Medulla oblongata (tissue), 1 donor: Measurements from ENCODE around the gene PLPP4.

Experiments
- DNase-seq: peaks from one replicate; pipeline ENCODE4 v3.0.0-alpha.2; 2015; ENCODE audit errors: extremely low spot score

Gene PLPP4

DNA sequence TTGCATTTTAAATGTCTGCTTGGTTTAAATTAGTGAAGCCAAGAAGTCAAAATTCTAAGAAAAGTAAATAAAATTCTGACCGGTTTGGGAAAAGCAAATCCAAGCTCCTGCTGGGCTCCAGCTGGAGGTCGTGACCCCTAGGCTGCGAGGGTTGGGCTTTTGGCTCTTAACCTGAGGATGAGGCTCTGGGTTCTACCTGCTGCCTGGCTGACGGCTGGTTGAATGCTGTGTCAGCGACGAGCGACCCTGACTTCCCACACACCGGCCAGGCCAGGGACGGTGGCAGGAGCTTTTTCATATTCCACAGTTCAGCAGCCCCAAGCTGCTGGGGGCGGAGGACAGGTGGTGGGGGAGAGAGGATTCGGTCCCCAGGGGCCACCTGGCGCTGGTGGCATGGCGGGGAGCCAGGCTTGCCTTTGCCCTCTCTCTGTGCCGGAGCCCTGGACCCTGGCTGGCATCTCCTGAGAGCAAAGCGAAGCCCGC lies 843 bp upstream of the PLPP4 start:
- DNase-seq: no peak

DNA sequence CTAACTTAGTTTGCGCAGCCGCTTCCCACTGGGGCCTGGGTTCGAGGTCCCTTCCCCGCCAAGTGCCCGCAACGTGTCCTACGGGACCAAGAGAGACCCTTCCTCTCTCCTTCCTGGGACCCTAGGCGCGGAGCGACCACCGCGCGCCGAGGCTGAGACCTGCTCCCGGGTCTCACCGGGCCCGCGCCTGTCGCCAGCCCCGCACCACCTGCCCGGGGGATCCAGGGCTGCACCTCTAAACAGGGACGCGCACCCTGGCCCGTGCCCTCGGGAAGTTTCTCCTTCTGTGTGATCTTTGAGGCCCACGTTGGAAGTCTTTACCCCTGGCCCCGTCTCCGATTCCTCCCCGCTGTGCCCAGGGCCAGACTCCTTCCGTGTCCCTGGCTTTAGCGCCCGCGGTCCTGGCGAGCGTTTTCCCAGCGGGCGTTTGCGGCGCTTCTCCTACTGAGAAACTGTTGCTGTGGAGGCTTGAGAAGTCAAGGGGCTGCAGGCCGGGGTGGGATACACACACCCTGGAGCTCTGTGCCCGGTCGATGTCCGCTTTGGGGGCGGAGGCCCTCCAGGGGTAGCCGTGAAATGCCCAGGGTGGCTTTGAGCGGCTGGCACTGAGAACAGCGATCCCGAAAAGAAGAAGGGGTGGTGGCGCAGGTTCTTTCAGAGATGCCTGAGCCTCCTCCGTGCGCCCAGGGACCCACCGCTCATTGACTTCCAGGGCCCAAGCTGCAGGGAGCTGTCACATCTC lies 575 bp downstream of the PLPP4 start:
- DNase-seq: no peak

DNA sequence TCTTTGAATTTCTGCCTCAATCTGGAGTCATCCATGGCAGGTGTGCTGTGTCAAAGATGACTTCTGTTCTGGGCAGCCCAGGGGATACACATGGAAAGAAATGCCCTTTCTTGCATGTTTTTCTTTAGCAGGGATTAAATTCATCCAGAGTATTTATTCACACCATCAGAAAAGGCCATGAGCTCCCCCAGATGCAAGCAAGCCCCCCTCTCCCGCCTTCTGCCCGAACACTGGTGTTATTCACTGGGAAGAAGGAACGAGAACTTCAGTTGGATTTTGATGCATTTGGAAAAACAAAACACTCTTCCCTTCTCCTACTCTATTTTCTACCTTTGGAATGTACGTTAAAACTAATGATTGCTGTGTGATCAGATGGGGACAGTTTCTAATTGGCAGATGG lies 1.4 kb downstream of the PLPP4 start:
- DNase-seq: peak; percentile 45

DNA sequence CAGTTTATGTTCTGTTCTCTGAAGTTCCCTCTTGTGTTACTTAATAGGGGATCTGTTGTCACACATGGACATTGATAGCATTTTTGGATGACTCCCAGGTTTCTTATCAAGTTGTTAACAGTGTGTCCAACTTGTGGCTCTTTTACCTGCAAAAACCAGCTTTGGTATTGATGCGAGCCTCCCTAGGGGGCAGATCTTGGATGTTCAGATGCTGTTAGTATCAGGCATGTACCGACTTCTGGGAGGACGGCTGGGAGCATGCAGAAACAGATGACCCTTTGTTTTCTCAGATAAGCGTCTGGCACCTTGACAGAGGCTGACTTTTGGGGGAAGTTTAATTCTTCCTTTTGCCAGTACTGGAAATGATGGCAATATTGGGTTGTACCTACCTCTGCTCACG lies 2.2 kb downstream of the PLPP4 start:
- peak; percentile 64 for DNase-seq

DNA sequence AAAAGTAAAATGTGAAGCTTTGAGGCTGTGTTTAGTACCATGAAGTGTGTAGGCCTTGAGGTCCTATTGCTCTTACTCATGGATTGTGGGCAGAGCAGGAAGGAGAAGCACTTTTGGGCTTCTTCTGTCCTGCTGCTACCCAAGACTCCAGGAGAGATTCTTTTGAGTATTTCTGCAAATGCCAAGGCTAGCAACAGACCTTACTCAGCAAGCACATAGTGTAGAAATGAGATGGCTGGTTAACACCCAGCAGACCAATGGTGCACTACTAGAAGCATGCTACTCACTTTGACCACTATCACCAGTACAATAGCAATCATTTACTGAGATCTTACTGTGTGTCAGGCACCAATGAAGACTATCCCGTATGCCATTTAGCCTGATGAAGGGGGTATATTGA lies 3.2 kb downstream of the PLPP4 start:
- no peak for DNase-seq

DNA sequence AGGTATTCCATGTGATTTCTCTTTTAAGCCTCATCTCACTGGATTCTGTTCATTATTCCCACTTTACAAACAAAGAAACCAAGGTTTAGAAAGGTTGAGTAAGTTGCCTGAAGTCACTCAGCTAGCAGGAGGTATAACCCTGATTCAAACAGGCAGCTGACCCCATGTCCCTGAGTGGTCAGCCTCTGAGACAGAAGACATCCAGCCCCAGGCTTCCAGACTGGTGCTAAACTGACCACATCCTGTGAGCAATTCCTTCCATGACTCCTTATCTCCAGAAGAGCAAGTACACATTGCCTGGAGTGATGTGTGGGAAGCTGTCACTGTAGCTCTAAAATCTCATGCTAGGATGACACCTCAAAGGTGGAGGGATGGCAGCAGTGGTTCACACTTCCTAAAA lies 3.7 kb downstream of the PLPP4 start:
- no peak for DNase-seq

DNA sequence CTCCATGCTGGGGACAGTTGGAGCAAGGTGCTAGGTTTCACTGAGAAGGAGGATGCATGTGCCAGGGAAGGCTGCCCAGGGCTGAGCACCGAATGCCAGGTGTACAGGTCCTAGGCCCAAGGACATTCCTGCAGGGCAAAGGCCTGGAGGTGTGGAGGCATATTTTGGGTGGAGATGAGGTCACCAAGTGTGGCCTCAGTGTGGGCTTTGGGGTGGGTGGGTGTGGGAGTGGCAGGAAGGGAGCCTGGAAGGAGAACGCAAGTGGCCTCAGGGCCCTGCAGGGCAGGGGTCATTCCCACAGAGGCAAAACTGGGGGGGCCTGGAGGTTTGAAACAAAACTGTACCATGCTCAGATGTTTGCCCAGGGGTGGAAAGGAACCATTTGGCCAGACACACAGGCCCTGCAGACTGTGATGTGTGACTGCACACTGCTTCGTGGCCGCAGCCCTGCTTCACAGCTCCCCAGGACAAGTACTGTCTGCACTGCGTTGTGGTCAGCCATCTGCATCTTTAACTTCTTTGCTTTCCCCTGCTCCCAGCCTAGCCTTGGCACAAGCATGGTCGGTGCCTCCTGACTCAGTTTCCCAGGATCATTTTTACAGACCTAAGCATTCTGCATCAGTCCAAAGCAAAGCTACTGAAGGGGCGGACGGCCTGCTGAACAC lies 5.1 kb downstream of the PLPP4 start:
- no peak for DNase-seq

DNA sequence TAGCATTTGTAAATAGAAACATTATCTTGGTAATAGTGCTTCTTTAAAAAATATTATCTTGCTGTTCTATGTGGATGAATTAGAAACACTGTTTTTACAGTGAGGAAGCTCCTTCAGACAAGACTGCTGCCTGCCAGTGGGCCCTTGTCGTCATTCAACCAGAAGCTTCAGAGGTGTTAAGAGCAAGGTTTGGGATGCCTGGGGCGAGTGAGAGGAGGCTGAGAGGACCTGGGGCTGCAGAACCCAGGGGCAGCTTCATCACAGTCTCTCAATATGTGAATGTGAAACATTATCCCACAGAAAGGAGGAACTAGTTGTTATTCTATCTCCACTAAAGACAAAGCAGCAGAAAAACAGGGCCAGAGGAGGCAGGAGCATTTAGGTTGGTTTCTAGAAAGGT lies 8.1 kb downstream of the PLPP4 start:
- DNase-seq: no peak

DNA sequence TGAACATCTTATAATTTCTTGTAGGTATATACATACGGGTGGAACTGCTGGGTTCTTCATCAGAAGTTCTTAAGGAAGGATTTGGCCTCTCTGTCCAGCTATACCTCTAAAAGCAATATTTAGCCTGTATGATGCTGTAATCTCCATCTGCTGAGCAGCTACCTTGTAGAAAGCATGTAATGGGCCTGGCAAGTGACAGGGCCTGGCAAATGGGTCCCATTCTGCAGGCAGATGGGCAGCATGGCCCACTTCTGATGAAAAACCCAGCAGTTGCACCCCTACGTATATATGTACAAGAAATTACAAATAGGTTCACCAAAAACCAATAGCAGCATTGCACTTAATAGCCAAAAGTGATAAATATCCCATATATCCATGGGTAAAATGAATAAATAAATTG lies 9.0 kb downstream of the PLPP4 start:
- DNase-seq: no peak

DNA sequence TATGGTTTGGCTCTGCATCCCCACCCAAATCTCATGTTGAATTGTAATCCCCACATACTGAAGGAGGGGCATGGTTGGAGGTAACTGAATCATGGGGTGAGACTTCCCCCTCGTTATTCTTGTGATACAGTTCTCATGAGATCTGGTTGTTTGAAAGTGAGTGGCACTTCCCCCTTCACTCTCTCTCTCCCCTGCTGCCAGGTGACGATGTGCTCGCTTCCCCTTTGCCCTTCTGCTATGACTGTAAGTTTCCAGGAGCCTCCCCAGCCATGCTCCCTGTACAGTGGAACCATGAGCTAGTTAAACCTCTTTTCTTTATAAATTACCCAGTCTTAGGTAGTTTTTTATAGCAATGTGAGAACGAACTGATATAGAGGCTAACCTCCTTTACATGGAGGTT lies 16.6 kb downstream of the PLPP4 start:
- DNase-seq: no peak

DNA sequence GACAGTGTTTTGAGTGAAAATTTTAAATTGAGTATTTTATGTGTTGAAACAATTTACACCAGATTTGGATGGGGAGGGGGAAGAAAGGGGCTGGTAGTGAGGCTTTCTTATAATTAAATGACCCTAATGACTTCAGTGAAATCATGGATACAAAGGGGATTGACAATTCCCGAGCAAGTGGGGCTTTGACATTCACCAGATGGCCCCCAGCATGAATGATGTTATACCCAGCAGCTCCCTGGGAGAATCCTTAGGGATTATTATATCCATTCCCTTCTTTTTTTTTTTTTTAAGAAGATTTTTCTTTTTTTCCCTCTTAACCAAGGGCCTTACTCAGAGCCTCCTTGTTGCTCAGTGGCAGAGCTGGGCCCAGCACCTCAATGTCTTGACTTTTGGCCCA lies 17.9 kb downstream of the PLPP4 start:
- DNase-seq: no peak

DNA sequence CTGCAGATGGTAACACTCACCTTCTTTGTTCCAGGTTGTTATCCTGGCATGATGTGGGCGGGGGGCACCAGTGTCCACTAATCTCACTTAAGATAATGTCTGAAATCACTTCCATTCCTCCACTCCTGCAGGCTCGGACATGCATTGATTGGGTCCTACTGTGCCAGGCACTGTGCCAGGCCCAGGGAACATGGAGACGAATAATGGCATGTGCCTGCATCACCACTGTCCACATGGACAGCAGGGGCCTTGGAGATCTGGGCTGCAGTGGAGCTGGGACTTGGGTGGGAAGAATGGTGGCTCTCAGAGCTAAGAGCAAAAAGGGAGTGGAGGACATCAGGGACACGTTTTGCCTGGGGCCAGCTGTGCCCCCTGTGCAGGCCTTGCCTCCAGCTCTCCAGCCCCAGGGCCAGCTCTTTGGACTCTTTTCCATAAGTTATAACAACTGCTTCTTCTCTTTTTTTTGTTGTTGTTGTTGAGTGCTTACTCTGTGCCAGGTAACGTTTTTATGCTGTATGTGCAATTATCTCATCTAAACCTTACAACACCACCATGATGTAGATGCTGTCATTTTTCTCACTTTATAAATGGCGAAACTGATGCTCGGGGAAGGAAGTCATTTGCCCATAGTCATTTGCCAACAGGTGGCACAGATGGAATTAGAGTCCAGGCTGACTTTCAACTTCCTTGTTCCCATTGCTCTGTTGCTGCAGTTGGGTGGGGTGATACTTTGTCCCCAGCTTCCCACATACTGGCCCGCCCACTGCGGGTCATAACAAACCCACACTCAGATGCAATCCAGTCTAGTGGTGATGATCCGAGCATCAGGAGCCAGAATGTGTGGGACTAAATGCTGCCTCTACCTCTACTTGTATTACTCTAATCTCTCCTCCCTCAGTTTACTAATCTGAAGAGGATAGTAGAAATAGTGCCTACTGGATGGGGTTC lies 19.1 kb downstream of the PLPP4 start:
- no peak for DNase-seq

DNA sequence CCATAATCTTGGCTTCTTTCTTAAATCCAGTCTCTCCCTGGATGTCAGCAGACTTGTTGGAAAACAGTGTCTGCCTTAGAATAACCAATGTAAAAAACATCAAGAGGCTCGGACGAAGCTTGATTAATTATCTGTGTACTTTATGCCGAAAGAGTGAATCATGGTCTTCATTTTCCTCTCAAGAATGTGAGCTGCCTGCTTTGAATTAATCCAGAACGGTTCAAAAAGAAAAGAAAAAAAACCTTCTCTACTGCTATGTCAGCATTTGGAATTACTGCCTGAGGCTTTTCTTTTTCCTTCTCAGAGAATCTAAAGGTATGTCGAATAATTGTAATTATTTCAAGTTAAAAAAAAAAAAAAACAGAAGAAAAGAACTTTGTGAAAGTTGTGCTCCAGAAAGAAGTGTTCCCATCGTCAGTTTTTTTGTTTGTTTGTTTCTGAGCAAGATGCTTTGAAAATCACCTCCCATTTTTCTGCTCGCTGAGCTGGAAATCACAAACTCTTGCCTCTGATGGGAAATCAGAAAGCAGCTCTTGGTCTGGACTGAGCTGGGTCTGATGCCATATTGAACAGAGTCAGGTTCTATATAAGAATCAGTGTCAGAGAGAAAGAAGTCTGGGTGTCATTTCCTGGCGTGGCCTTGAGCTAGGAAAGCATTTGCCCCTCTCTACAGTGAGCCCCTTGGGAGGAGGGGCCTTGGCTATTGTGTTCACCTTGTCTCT lies 20.2 kb downstream of the PLPP4 start:
- DNase-seq: no peak

DNA sequence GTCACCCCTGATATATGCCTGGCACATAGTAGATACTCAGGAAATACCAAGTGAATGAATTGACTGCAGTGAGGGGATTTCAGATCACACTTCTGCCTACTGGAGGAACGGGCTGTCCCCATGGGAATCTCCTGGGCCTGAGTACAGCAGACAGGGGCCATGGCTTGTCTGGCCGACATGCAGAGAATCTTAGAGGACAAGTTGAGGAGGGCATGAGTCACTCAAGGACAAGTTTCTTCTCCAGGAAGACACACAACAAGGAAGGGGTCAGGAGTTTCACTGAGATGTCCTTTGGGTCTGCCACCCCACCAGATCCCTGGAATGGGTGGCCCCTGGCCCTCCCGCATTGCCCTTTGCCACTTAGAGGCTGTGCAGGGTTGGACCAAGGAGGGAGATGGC lies 20.7 kb downstream of the PLPP4 start:
- no peak for DNase-seq

DNA sequence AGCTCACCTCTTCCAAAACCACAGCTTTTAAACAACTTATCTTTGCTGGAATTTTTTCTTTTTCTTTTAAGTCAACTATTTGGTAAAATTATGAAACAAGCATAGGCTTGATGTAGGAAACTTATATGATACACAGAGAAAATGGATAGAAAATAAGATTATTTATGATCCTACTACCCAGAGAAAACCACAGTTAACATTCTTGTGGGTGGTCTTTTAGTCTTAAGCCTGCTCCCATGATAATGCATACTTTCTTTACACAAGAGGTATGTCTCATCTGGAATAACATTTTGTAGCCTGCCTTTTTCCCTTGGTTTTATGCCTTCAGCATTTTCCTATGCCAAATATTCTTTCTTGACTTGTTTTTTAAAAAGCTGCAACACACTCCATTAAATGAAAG lies 21.4 kb downstream of the PLPP4 start:
- DNase-seq: no peak

DNA sequence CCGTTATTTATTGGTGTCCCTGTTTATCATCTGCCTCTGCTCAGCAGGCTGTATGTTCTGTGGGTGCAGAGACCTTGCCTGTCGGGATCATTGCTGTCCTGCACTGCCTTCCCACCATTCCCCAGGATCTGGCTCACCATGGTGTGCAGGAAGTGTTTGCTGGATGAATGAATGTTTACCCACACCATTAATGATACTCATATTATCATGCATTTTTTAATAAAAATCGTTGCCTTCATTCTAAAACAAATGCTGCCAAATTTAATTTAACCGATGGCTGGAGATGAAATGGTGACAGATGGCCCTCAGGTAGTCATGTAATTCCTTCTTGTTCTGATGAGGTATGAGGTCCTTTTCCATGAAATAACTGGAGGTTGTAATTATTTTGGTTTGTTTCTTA lies 22.5 kb downstream of the PLPP4 start:
- DNase-seq: no peak

DNA sequence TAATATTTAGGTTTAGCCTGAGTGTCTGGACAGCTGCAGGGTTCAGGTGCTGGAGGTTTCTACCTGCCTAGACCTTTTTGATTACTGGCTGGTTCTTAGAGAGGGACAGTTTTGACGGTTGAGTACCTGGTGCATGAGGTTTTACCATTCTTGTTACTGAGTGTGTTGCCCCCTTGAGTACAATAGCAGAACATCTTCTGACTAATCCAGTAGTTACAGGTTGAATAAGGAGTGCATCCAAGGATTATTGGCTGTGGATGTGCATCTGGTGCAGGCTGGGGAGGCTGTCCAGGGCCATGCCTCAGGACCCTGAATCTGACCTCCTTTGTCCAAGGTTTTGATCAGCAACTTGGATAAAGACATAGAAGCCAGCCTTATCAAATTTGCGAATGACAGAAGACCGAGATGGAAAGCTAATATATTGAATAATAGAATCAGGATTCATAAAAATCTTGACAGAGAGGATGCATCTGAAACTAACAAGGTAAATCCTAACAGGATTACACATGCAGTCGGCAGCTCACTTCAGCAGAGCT lies 23.1 kb downstream of the PLPP4 start:
- no peak for DNase-seq

DNA sequence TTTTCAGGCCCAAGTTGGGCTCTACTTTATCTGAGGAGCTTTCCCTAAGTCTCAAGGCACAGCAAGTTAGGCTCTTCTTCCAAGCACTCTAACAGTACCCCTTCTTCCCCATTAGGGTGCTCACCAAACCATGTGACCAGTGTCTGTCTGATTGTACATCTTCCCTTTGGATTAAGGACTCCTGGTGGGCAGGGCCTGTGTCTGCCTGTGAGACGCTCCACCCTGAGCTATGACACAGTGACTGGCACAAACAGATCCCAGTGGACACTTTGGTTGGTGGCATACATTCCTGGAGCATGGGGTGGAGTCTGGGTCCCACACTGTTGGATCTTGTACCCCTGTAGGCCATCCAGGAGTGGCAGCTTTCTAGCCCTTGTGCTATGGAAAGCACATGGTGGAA lies 23.8 kb downstream of the PLPP4 start:
- no peak for DNase-seq

DNA sequence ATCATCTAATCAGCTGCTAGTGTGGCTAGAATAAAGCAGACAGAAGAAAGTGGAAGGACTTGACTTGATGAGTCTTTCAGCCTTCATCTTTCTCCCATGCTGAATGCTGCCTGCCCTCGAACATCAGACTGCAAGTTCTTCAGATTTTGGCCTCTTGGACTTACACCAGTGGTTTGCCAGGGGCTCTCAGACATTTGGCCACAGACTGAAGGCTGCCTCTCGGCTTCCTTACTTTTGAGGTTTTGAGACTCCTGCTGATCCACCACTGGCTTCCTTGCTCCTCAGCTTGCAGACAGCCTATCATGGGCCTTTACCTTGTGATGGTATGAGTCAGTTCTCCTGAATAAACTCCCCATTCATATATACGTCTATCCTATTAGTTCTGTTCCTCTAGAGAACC lies 26.0 kb downstream of the PLPP4 start:
- DNase-seq: no peak

DNA sequence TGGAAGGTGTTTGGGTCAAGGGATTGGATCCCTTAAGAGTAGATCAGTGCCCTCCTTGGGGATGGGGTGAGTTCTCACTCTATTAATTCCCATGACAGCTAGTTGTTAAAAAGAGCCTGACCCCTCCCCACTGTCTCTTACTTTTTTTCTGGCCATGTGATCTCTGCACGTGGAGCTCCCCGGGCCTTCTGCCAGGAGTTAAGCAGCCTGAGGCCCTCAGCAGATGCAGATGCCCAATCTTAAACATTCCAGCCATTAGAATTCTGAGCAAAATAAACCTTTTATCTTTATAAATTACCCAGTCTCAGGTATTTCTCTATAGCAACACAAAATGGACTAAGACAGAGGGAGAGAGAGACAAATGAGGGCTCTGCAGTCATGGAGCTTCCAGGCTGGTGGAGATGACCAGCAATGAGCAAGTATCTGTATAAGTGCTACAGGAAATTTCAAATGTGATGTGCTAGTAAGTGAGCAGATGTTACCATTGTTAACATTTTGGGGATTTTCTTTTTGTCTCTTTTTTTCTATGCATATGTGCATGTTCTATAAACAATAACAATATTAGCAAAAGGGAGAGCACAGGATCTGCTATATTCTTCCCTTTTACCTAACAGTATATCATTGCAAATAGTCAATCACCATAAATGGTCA lies 26.7 kb downstream of the PLPP4 start:
- DNase-seq: no peak

DNA sequence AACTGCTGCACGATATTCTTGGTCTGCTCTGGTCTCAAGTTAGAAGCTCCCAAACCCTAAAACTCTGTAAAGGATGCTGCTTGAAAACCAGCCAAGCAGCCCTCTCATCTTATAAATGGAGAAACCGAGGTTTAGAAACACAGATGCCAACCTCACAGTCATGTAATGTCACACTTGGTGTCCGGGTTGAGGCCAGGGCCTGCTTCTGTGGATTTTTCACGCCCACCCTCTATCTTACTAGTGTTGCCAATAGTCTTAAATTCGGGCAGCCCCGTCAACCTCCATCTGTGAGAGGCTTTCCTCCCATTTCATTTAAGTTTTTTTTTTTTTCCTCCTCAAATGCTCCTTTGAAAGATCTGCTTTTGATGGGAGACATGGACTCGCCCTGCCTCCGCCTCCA lies 28.9 kb downstream of the PLPP4 start:
- DNase-seq: no peak
